ENCODE data around the gene ZDHHC7. TPM values are rescaled to one million over a fixed set of nuclear protein-coding genes. Genes with fewer than 3 reads are reported as not detected.
A peak's percentile ranks its signal among the peaks of the same experiment; 100 is the strongest.

ZDHHC7 gene
- total RNA-seq, 6 donors from 2014 or later = 77.4 to 112 (median 92.7) TPM

GRCh38 chr16:85006639-85007038 lies 4.7 kb downstream of the ZDHHC7 start:
- TF ChIP-seq EP300 (IDR thresholded peaks at IDR 0.05) (no peak), POLR2AphosphoS5 (IDR thresholded peaks at IDR 0.05) (no peak), POLR2A (IDR thresholded peaks at IDR 0.05) (no peak), CTCF (IDR thresholded peaks at IDR 0.05) (no peak)
- 80 to 82% methylated on average over 7 of the region's 7 CpGs for WGBS, 2 donors
- Histone ChIP-seq H3K4me3 (no peak overlapping the region), H3K27me3 (no peaks in the 10 kb centered on the region), H3K36me3 (no peaks in the 10 kb centered on the region), H3K4me1 (peaks cover 77 to 90% (median 86%) of the 10 kb centered on the region in 4 donors), H3K27ac (peak overlapping the region in 3 of 4 donors; percentile 82 to 84 (median 82)), H3K9me3 (no peaks in the 10 kb centered on the region)
- ATAC-seq (ENCODE audit: low FRiP score in 2 of 2) = no peak
- DNase-seq = no peak

- ATAC-seq (ENCODE audit: low FRiP score in 2 of 2) = peak in 1 of 2 donors; percentile 66
Measured at GRCh38 chr16:85005285-85006069, 5.9 kb downstream of the ZDHHC7 start.

GRCh38 chr16:85004587-85005205 lies 6.6 kb downstream of the ZDHHC7 start:
- TF ChIP-seq POLR2AphosphoS5 (IDR thresholded peaks at IDR 0.05) (peak; percentile 10 to 17), EP300 (IDR thresholded peaks at IDR 0.05) (peak in 1 of 4 donors; percentile 39), CTCF (IDR thresholded peaks at IDR 0.05) (no peak), POLR2A (IDR thresholded peaks at IDR 0.05) (no peak)
- Histone ChIP-seq H3K27ac (peak overlapping the region; percentile 82 to 86 (median 83)), H3K27me3 (no peaks in the 10 kb centered on the region), H3K9me3 (no peaks in the 10 kb centered on the region), H3K4me3 (no peak overlapping the region), H3K36me3 (peaks cover 0 to 5% (median 1%) of the 10 kb centered on the region in 4 donors), H3K4me1 (peaks cover 87 to 99% (median 94%) of the 10 kb centered on the region in 4 donors)
- ATAC-seq (ENCODE audit: low FRiP score in 2 of 2) (peak; percentile 79 to 82), DNase-seq (peak in 1 of 2 donors; percentile 67)
- 46 to 57% methylated on average over 10 of the region's 10 CpGs for WGBS, 2 donors

More at GRCh38 chr16:85005285-85006069, 5.9 kb downstream of the ZDHHC7 start:
- H3K9me3 ChIP-seq = no peaks in the 10 kb centered on the region
- WGBS, 2 donors = 63 to 67% methylated on average over 11 of the region's 11 CpGs
- no peak for DNase-seq
- H3K36me3 ChIP-seq = no peaks in the 10 kb centered on the region
- H3K4me1 ChIP-seq = peaks cover 87 to 99% (median 94%) of the 10 kb centered on the region in 4 donors
- no peak overlapping the region for H3K4me3 ChIP-seq
- no peaks in the 10 kb centered on the region for H3K27me3 ChIP-seq
- no peak for TF ChIP-seq EP300 (IDR thresholded peaks at IDR 0.05)
- TF ChIP-seq POLR2A (IDR thresholded peaks at IDR 0.05) = no peak
- no peak for TF ChIP-seq POLR2AphosphoS5 (IDR thresholded peaks at IDR 0.05)
- TF ChIP-seq CTCF (IDR thresholded peaks at IDR 0.05) = no peak
- peak overlapping the region; percentile 82 to 86 (median 83) for H3K27ac ChIP-seq

GRCh38 chr16:85003725-85004586 lies 7.4 kb downstream of the ZDHHC7 start:
- Histone ChIP-seq H3K27me3 (no peaks in the 10 kb centered on the region), H3K4me1 (peaks cover 88 to 99% (median 94%) of the 10 kb centered on the region in 4 donors), H3K27ac (peak overlapping the region; percentile 82 to 86 (median 83)), H3K9me3 (no peaks in the 10 kb centered on the region), H3K36me3 (peaks cover 0 to 7% (median 1%) of the 10 kb centered on the region in 4 donors), H3K4me3 (peak overlapping the region in 1 of 4 donors; percentile 6)
- WGBS, 2 donors = 50 to 64% methylated on average over 16 of the region's 16 CpGs
- peak in 1 of 2 donors; percentile 34 for ATAC-seq (ENCODE audit: low FRiP score in 2 of 2)
- no peak for DNase-seq
- no peak for TF ChIP-seq EP300 (IDR thresholded peaks at IDR 0.05)
- no peak for TF ChIP-seq POLR2A (IDR thresholded peaks at IDR 0.05)
- no peak for TF ChIP-seq POLR2AphosphoS5 (IDR thresholded peaks at IDR 0.05)
- no peak for TF ChIP-seq CTCF (IDR thresholded peaks at IDR 0.05)

All from upper lobe of left lung (tissue), 6 donors.